MM.1S (cell line): Measurements from ENCODE around the gene SLC1A2.
A peak's percentile ranks its signal among the peaks of the same experiment; 100 is the strongest.

Experiments used
- DNase-seq: peaks from one replicate; pipeline ENCODE4 v3.0.0-alpha.2; 2015
- H2AFZ ChIP-seq: fragments of 300-600 bp; sonication (generic); 2 replicates; pipeline ENCODE4 v1.6.0; 2016; ENCODE audit warnings: antibody characterized with exemption, low read length
- H3F3A ChIP-seq: fragments of 300-600 bp; sonication (generic); 2 replicates; pipeline ENCODE4 v1.6.1; 2016; ENCODE audit warnings: mild to moderate bottlenecking, antibody characterized with exemption, low read length, moderate library complexity, mixed read lengths; ENCODE audit not compliant: insufficient read depth
- H3K27ac ChIP-seq: fragments of 300-600 bp; sonication (generic); 2 replicates; pipeline ENCODE4 v1.5.1; 2016; ENCODE audit warnings: mild to moderate bottlenecking, low read length
- H3K27me3 ChIP-seq: fragments of 300-600 bp; sonication (generic); replicated peaks from 2 replicates; pipeline ENCODE4 v1.6.0; 2016; ENCODE audit warnings: low read length; ENCODE audit not compliant: insufficient read depth
- H3K36me3 ChIP-seq: fragments of 300-600 bp; sonication (generic); replicated peaks from 2 replicates; pipeline ENCODE4 v1.6.1; 2016; ENCODE audit warnings: mild to moderate bottlenecking, low read length, mixed read lengths; ENCODE audit not compliant: insufficient read depth
- H3K4me1 ChIP-seq: fragments of 300-600 bp; sonication (generic); 2 replicates; pipeline ENCODE4 v1.6.1; 2016; ENCODE audit warnings: low read length, mixed read lengths
- H3K4me2 ChIP-seq: fragments of 300-600 bp; sonication (generic); 2 replicates; pipeline ENCODE4 v1.6.0; 2016; ENCODE audit warnings: low read depth, low read length
- H3K4me3 ChIP-seq: fragments of 300-600 bp; sonication (generic); 2 replicates; pipeline ENCODE4 v1.5.1; 2016; ENCODE audit warnings: low read length, mixed read lengths
- H3K79me2 ChIP-seq: fragments of 300-600 bp; sonication (generic); 2 replicates; pipeline ENCODE4 v1.6.1; 2016; ENCODE audit warnings: mixed run types, low read length, mixed read lengths
- H3K9ac ChIP-seq: fragments of 300-600 bp; sonication (generic); 2 replicates; pipeline ENCODE4 v1.6.1; 2016; ENCODE audit warnings: low read length, mixed read lengths
- H3K9me2 ChIP-seq: fragments of 300-600 bp; sonication (generic); replicated peaks from 2 replicates; pipeline ENCODE4 v1.6.1; 2016; ENCODE audit warnings: mild to moderate bottlenecking, low read length, mixed read lengths; ENCODE audit not compliant: insufficient read depth
- H3K9me3 ChIP-seq: fragments of 300-600 bp; sonication (generic); replicated peaks from 2 replicates; pipeline ENCODE4 v1.6.1; 2016; ENCODE audit warnings: mild to moderate bottlenecking, low read length, mixed read lengths; ENCODE audit not compliant: insufficient read depth
- H4K20me1 ChIP-seq: fragments of 300-600 bp; sonication (generic); 2 replicates; pipeline ENCODE4 v1.6.1; 2016; ENCODE audit warnings: mild to moderate bottlenecking, low read length, moderate library complexity, mixed read lengths; ENCODE audit not compliant: insufficient read depth
- CTCF ChIP-seq: fragments of 300-600 bp; sonication (generic); IDR thresholded peaks from 2 replicates; pipeline ENCODE4 v1.5.1; 2016; ENCODE audit warnings: antibody characterized with exemption, low read length, mixed read lengths
- EZH2 ChIP-seq: fragments of 300-600 bp; sonication (generic); optimal IDR thresholded peaks from 2 replicates; pipeline ENCODE3; 2017; ENCODE audit warnings: low read depth, mild to moderate bottlenecking, antibody characterized with exemption, low read length, mixed read lengths
- EZH2phosphoT487 ChIP-seq: fragments of 300-600 bp; sonication (generic); IDR thresholded peaks from 2 replicates; pipeline ENCODE4 v1.6.1; 2018; ENCODE audit warnings: antibody characterized with exemption, low read length

SLC1A2 gene

DNA sequence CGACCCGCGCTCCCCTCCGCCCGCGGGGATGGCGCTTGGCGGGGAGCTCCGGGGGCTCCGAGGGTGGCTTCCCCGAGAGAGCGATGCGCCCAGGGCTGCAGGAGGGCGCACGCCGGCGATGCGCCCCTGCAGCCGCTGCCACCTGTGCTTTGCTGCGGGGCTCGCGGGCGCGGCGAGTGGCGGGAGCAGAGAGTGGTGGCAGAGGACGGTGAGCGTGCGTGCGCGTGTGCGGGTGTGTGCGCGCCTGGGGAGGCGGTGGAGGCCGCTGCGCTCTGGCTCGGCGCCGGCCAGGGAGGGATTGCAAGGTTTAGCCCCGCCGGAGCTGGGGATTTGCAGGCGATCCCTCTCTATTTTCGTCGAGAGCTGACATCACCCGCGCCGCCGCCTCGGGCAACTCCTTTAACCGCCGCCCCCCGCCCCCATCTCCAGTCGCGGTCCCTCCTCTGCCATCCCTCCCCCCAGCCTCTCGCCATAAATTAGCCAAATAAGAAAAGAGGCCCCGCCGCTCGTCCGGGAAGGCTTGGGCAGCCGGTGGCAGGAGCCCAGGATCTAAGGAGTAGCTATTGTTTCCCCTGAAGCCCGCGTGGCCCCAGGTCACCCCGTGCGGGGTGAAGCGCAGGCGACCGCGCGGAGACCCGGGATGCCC lies at the start of gene SLC1A2:
TSS of gene SLC1A2 (minus strand) at position 375 of the 646 bp plus-strand sequence. CDS start 592 bp downstream, outside the sequence.
- Histone ChIP-seq H3K36me3 (no peaks in the 10 kb centered on the region), H3K9ac (no peak within 1 kb of the TSS; the same call in 1 of the 2 replicates), H3K9me2 (no peaks in the 10 kb centered on the region), H3K4me1 (no peaks in the 10 kb centered on the region), H3K27me3 (peaks cover 47% of the 10 kb centered on the region), H3F3A (no peaks in the 10 kb centered on the region), H3K79me2 (no peaks in the 10 kb centered on the region), H3K4me2 (peak within 1 kb of the TSS; percentile 98), H3K27ac (no peak within 1 kb of the TSS), H3K9me3 (no peaks in the 10 kb centered on the region), H3K4me3 (peak within 1 kb of the TSS; percentile 61), H4K20me1 (no peaks in the 10 kb centered on the region), H2AFZ (peak within 1 kb of the TSS; percentile 70)
- no peak for DNase-seq
- TF ChIP-seq CTCF (no peak), EZH2phosphoT487 (no peak), EZH2 (no peak)

- no peak for DNase-seq
- no peaks in the 10 kb centered on the region for H3K9me3 ChIP-seq
- H3K27ac ChIP-seq, result no peak overlapping the region
- H3K4me1 ChIP-seq, result no peaks in the 10 kb centered on the region
- H3K27me3 ChIP-seq, result no peaks in the 10 kb centered on the region
- H3K9me2 ChIP-seq, result no peaks in the 10 kb centered on the region
- H3F3A ChIP-seq, result no peaks in the 10 kb centered on the region
- no peaks in the 10 kb centered on the region for H4K20me1 ChIP-seq
- TF ChIP-seq EZH2 (no peak), CTCF (no peak), EZH2phosphoT487 (no peak)
- H3K36me3 ChIP-seq, result no peaks in the 10 kb centered on the region
- no peaks in the 10 kb centered on the region for H3K79me2 ChIP-seq
- H3K4me2 ChIP-seq, result no peak overlapping the region
- no peak overlapping the region for H2AFZ ChIP-seq
- no peak overlapping the region for H3K4me3 ChIP-seq
- H3K9ac ChIP-seq, result no peak overlapping the region
These were observed 46.7 kb upstream of the SLC1A2 start for GRCh38 chr11:35466058-35466457.

DNA sequence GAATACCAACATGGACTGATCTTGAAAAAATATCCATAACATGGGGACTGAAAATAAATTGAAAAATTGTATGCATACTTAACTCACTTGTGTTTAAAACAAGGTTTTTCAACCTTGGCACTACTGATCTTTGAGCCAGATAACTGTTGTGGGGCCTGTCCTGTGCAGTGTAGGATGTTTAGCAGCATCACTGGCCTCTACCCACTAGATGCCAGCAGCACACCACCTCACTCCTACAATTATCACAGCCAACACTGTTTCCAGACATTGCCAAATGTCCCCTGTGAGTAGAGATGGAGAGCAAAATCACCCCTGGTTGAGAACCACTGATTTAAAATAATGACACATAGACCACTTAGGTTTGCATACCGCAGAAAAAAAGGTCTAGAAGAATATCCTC lies 45.0 kb upstream of the SLC1A2 start:
- Histone ChIP-seq H3K4me2 (no peak overlapping the region), H3K36me3 (no peaks in the 10 kb centered on the region), H3K4me1 (no peaks in the 10 kb centered on the region), H3F3A (no peaks in the 10 kb centered on the region), H3K27me3 (no peaks in the 10 kb centered on the region), H3K27ac (no peak overlapping the region), H3K4me3 (no peak overlapping the region), H3K9me3 (no peaks in the 10 kb centered on the region), H4K20me1 (no peaks in the 10 kb centered on the region), H3K9me2 (no peaks in the 10 kb centered on the region), H3K9ac (no peak overlapping the region), H2AFZ (no peak overlapping the region), H3K79me2 (no peaks in the 10 kb centered on the region)
- no peak for DNase-seq
- TF ChIP-seq EZH2phosphoT487 (no peak), EZH2 (no peak), CTCF (no peak)
